Spleen (tissue), 7 donors: Measurements from ENCODE around the gene RAD51B.

ENCODE experiments used
- POLR2A ChIP-seq, 3 donors: fragments of 450-650 bp; IDR thresholded peaks; one replicate each; pipeline ENCODE4 v1.5.1; 2017; ENCODE audit warnings: antibody characterized with exemption in 3 of 3, mild to moderate bottlenecking in 1 of 3
- TF ChIP-seq, protein P1 (sequence below), 11 experiments: fragments of 200-600 bp in 7 of 11; fragments of 450-650 bp in 4 of 11; sonication (generic) in 4 of 11; IDR thresholded peaks in 8 of 11; conservative IDR thresholded peaks in 3 of 11; 1 replicate in 7 of 11; 2 replicates in 4 of 11; pipeline versions ENCODE4 v1.4.0 to v1.8.0; 2016 to 2021; ENCODE audit warnings: antibody characterized with exemption in 11 of 11, inconsistent platforms in 4 of 11, mild to moderate bottlenecking in 1 of 11
- donor health status: DM: no; HTN: no; CAD: no; lungs with moderate emphysema.
- donor health status: DM: no; HTN: no; CAD: no.
- donor health status: DM: no; HTN: no; CAD: no.

DNA sequence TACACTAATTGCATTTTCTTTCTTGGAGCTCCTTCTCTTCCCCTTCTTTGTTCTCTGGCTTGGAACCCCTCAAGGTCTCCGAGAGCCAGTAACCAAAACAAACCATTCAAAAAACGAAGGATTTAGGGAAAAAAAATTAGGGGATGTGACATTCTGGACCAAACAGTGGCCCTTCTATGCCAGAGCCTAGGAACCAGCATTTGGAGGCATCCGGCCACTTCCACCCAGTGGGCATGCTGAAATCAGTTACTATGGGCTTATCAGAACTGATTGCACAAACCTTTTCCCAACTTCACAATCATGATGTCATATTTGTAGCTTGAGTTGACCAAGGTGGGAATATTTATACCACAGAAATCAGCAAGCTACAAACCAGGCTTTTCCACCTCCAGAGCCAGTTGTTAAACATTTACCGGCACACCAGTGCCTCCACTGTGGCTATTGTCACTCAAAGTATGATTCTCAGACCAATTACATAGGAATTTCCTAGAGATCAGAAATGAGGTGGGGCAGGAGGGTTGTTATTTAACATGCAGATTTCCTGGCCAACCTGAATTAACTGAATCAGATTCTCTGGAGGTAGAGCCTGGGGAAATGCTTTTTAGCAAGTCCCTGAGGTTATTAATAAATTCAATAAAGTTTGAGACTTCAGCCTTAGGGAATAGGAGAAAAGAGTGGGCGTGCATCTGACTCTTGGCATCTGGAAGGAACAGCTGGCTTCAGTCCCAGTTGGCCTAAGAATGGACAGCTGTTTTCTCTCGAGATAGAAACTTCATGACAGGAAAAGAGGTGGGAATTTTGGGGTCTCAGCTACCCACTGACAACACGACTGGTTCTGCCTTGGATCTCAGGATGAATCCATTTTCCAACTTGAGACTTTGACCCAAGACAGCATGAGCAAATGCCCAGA is 699.4 kb downstream of the RAD51B start:
- TF ChIP-seq, protein P1, sequence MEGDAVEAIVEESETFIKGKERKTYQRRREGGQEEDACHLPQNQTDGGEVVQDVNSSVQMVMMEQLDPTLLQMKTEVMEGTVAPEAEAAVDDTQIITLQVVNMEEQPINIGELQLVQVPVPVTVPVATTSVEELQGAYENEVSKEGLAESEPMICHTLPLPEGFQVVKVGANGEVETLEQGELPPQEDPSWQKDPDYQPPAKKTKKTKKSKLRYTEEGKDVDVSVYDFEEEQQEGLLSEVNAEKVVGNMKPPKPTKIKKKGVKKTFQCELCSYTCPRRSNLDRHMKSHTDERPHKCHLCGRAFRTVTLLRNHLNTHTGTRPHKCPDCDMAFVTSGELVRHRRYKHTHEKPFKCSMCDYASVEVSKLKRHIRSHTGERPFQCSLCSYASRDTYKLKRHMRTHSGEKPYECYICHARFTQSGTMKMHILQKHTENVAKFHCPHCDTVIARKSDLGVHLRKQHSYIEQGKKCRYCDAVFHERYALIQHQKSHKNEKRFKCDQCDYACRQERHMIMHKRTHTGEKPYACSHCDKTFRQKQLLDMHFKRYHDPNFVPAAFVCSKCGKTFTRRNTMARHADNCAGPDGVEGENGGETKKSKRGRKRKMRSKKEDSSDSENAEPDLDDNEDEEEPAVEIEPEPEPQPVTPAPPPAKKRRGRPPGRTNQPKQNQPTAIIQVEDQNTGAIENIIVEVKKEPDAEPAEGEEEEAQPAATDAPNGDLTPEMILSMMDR (IDR thresholded peaks at IDR 0.05 in 8 of 11, conservative IDR thresholded peaks at IDR 0.05 in 3 of 11), result no peak
- no peak for TF ChIP-seq POLR2A (IDR thresholded peaks at IDR 0.05)
